A549 (cell line): ENCODE measurements around the gene CXCL10.

Experiments used
- ATOH8 ChIP-seq: fragments of 250-450 bp; sonication (Bioruptor Pico); IDR thresholded peaks from 2 replicates; pipeline ENCODE4 v1.5.0; 2020; ENCODE audit warnings: low read depth, mild to moderate bottlenecking, moderate library complexity
- BHLHE40 ChIP-seq: IDR thresholded peaks from 2 replicates; pipeline ENCODE4 v1.6.1; 2012; ENCODE audit warnings: low read depth, low read length, inconsistent platforms
- CBX2 ChIP-seq: fragments of 200-600 bp; sonication (generic); IDR thresholded peaks from 2 replicates; pipeline ENCODE4 v1.6.1; 2016; ENCODE audit warnings: low read depth, mild to moderate bottlenecking, borderline replicate concordance
- CHD2 ChIP-seq: fragments of 150-350 bp; IDR thresholded peaks from 2 replicates; pipeline ENCODE4 v1.6.1; 2014; ENCODE audit warnings: low read length; ENCODE audit not compliant: partially characterized antibody
- CTCF ChIP-seq: fragments of >200 bp; sonication (Bioruptor Twin); formaldehyde crosslinking; IDR thresholded peaks from 3 replicates; pipeline ENCODE4 v1.5.1; 2016
- ESRRA ChIP-seq: fragments of 150-350 bp; IDR thresholded peaks from 2 replicates; pipeline ENCODE4 v1.6.1; 2014; ENCODE audit warnings: mild to moderate bottlenecking, low read length, borderline replicate concordance
- POLR2A ChIP-seq: IDR thresholded peaks from 2 replicates; pipeline ENCODE4 v1.6.1; 2012; ENCODE audit warnings: mild to moderate bottlenecking, low read length
- POLR2AphosphoS2 ChIP-seq: conservative IDR thresholded peaks from 2 replicates; pipeline ENCODE4 v1.6.1; 2012; ENCODE audit warnings: low read length, improper control_type of control experiment, inconsistent platforms
- REST ChIP-seq: fragments of 200-600 bp; sonication (generic); IDR thresholded peaks from 2 replicates; pipeline ENCODE4 v1.6.1; 2016; ENCODE audit warnings: antibody characterized with exemption, mild to moderate bottlenecking, moderate library complexity
- RFX5 ChIP-seq: fragments of 450-650 bp; IDR thresholded peaks from 2 replicates; pipeline ENCODE4 v1.7.1; 2014; ENCODE audit warnings: antibody characterized with exemption, mild to moderate bottlenecking, moderate library complexity
- ZFP36 ChIP-seq: fragments of 450-650 bp; IDR thresholded peaks from 2 replicates; pipeline ENCODE4 v1.6.1; 2014; ENCODE audit warnings: borderline replicate concordance; ENCODE audit not compliant: partially characterized antibody

DNA sequence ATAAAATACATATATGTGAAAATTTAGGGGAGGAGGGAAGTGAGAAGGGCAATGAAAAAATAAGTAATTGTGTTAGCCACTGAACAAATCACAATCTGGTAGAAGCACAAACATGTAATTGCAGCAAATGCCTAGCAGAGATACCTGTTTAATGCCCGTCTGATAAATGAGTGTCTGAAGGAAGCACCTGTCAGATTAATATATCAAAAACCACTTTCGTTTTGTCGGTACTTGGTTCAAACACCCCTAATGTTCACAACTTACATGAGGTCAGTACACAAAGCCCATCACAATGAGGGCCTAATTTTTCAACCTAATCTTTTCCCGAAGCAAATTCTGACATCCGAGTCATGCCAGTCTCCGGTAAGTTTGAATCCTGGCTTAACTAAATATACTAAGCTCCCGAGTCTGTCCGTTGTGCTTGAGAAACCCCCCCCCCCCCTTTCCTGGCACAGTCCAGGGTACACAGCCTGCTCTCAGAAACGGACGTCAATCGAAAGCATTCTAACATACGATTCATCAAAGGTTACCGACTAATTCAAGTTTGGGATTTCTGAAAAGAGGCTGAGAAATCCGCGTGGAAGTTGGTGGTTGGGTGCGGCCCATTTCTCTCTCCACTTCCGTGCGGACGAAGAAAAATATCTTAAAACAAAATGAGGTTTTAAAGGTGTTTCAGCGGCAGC, 33.3 kb downstream of the CXCL10 start:
- TF ChIP-seq CTCF (no peak), POLR2A (no peak), REST (no peak), CBX2 (no peak), CHD2 (no peak), POLR2AphosphoS2 (no peak), ESRRA (no peak), RFX5 (no peak), BHLHE40 (no peak), ATOH8 (CRISPR knock-in tag) (no peak), ZFP36 (no peak)
